ENCODE results near the gene COG5.

Gene COG5

GRCh38 chr7:107180378-107180777, 383.3 kb downstream of the COG5 start:
- no peak for DNase-seq (ENCODE audit: low spot score)

GRCh38 chr7:107179326-107180164, 384.2 kb downstream of the COG5 start:
- DNase-seq (ENCODE audit: low spot score) = no peak

GRCh38 chr7:107173691-107174406, 389.9 kb downstream of the COG5 start:
- DNase-seq (ENCODE audit: low spot score) = peak; percentile 49

GRCh38 chr7:107173191-107173590, 390.5 kb downstream of the COG5 start:
- DNase-seq (ENCODE audit: low spot score) = no peak

GRCh38 chr7:107172276-107173032, 391.3 kb downstream of the COG5 start:
- DNase-seq (ENCODE audit: low spot score) = no peak

- DNase-seq (ENCODE audit: low spot score) = no peak
Measured at GRCh38 chr7:107171496-107171895, 392.2 kb downstream of the COG5 start.

- DNase-seq (ENCODE audit: low spot score) = no peak
Measured at GRCh38 chr7:107170051-107170915, 393.4 kb downstream of the COG5 start.

GRCh38 chr7:107169120-107170050, 394.3 kb downstream of the COG5 start:
- DNase-seq (ENCODE audit: low spot score) = peak; percentile 98

- DNase-seq (ENCODE audit: low spot score) = peak; percentile 100
Measured at GRCh38 chr7:107168233-107169119, 395.2 kb downstream of the COG5 start, which contains the start of gene HBP1. HBP1 (plus strand) TSS chr7:107169003; CDS start chr7:107179894, 10,891 bp downstream.

GRCh38 chr7:107167483-107168232, 396.1 kb downstream of the COG5 start:
- DNase-seq (ENCODE audit: low spot score) = peak; percentile 78

GRCh38 chr7:107166736-107167426, 396.8 kb downstream of the COG5 start:
- DNase-seq (ENCODE audit: low spot score) = no peak

GRCh38 chr7:107165341-107165740, 398.4 kb downstream of the COG5 start:
- no peak for DNase-seq (ENCODE audit: low spot score)

- DNase-seq (ENCODE audit: low spot score) = no peak
Measured at GRCh38 chr7:107164092-107164491, 399.6 kb downstream of the COG5 start.

GRCh38 chr7:107162475-107162874, 401.2 kb downstream of the COG5 start:
- no peak for DNase-seq (ENCODE audit: low spot score)

- DNase-seq (ENCODE audit: low spot score) = no peak
Measured at GRCh38 chr7:107161415-107161814, 402.3 kb downstream of the COG5 start.

- DNase-seq (ENCODE audit: low spot score) = no peak
Measured at GRCh38 chr7:107160389-107160788, 403.3 kb downstream of the COG5 start.

GRCh38 chr7:107158028-107158427, 405.7 kb downstream of the COG5 start:
- no peak for DNase-seq (ENCODE audit: low spot score)

- DNase-seq (ENCODE audit: low spot score) = no peak
Measured at GRCh38 chr7:107157091-107157490, 406.6 kb downstream of the COG5 start.

All from putamen (tissue), 1 donor.